Stimulated activated CD4-positive, alpha-beta T cell treated with anti-CD3 and anti-CD28 coated beads, Interleukin-12 subunit alpha, Interleukin-12 subunit beta, amount 100 ng/mL, for 24 hours (primary cell): Measurements from ENCODE around the gene RPL19.

Experiments
- DNase-seq, 2 experiments: peaks; one replicate each; pipeline ENCODE4 v3.0.0-alpha.2; 2020; ENCODE audit warnings: low read depth in 2 of 2

The RPL19 gene

GRCh38 chr17:39223907-39224777 is 24.1 kb downstream of the RPL19 start:
- DNase-seq = no peak

- DNase-seq = no peak
Measured at GRCh38 chr17:39224778-39225307, 24.8 kb downstream of the RPL19 start.

- DNase-seq = no peak
Measured at GRCh38 chr17:39225308-39225958, 25.4 kb downstream of the RPL19 start, which contains the start of gene STAC2. STAC2 (minus strand) TSS chr17:39225945; CDS start chr17:39225502, 443 bp downstream.

GRCh38 chr17:39225959-39226683 is 26.0 kb downstream of the RPL19 start:
- DNase-seq = peak in 1 of 2 experiments; percentile 48

- no peak for DNase-seq
Measured at GRCh38 chr17:39227364-39227919, 27.4 kb downstream of the RPL19 start.

GRCh38 chr17:39229274-39229913 is 29.3 kb downstream of the RPL19 start:
- DNase-seq = no peak

GRCh38 chr17:39230361-39230760 is 30.3 kb downstream of the RPL19 start:
- no peak for DNase-seq

- DNase-seq = no peak
Measured at GRCh38 chr17:39231091-39231561, 31.0 kb downstream of the RPL19 start.

GRCh38 chr17:39231591-39232551 is 31.8 kb downstream of the RPL19 start:
- DNase-seq = peak in 1 of 2 experiments; percentile 27

GRCh38 chr17:39235555-39236449 is 35.7 kb downstream of the RPL19 start:
- peak in 1 of 2 experiments; percentile 16 for DNase-seq

GRCh38 chr17:39236450-39236927 is 36.4 kb downstream of the RPL19 start:
- DNase-seq = no peak

- DNase-seq = no peak
Measured at GRCh38 chr17:39236981-39237441, 36.9 kb downstream of the RPL19 start.

GRCh38 chr17:39237586-39237985 is 37.5 kb downstream of the RPL19 start:
- no peak for DNase-seq

GRCh38 chr17:39238311-39238972 is 38.4 kb downstream of the RPL19 start:
- DNase-seq = peak; percentile 32 to 36

GRCh38 chr17:39239640-39240314 is 39.7 kb downstream of the RPL19 start:
- peak; percentile 24 to 63 for DNase-seq

- no peak for DNase-seq
Measured at GRCh38 chr17:39240631-39241030, 40.5 kb downstream of the RPL19 start.

GRCh38 chr17:39243155-39243554 is 43.1 kb downstream of the RPL19 start:
- DNase-seq = no peak
